ENCODE results near the gene LGALS4.
A peak's percentile ranks its signal among the peaks of the same experiment; 100 is the strongest.
"Not testable (repeated sequence)": the region's sequence is repeated elsewhere in the genome, so short reads cannot be mapped to it uniquely, and the experiment has no call there.

The LGALS4 gene

GRCh38 chr19:38833092-38833425 is 20.3 kb upstream of the LGALS4 start:
- no peaks in the 10 kb centered on the region for H4K20me1 ChIP-seq (ENCODE audit: control insufficient read depth, insufficient read depth, low read depth, low read length)
- H3F3A ChIP-seq (ENCODE audit: control insufficient read depth, insufficient read depth): peaks cover 43% of the 10 kb centered on the region
- H3K9me3 ChIP-seq (ENCODE audit: control insufficient read depth, insufficient read depth, low read length): no peaks in the 10 kb centered on the region
- no peak overlapping the region for H3K4me3 ChIP-seq (ENCODE audit: low read length)
- no peaks in the 10 kb centered on the region for H3K9me2 ChIP-seq (replicated peaks; ENCODE audit: control insufficient read depth, low read length)
- H3K79me2 ChIP-seq (ENCODE audit: control insufficient read depth, low read length): peaks cover 18% of the 10 kb centered on the region
- H3K36me3 ChIP-seq (ENCODE audit: control insufficient read depth, low read length): peaks cover 54% of the 10 kb centered on the region
- H3K27ac ChIP-seq (ENCODE audit: low read depth, low read length): no peak overlapping the region; the same call in 1 of the 2 replicates
- H3K4me1 ChIP-seq (ENCODE audit: control insufficient read depth, low read length): peaks cover 26% of the 10 kb centered on the region
- H3K27me3 ChIP-seq (ENCODE audit: control insufficient read depth, low read length): no peaks in the 10 kb centered on the region
- no peak overlapping the region for H3K4me2 ChIP-seq (ENCODE audit: low read length)
- TF ChIP-seq CTCF (IDR thresholded peaks at IDR 0.05; ENCODE audit: low read depth, low read length, poor library complexity, severe bottlenecking) (no peak), EZH2phosphoT487 (IDR thresholded peaks at IDR 0.05; ENCODE audit: borderline replicate concordance, low read length) (no peak)

GRCh38 chr19:38831142-38831605 is 18.4 kb upstream of the LGALS4 start:
- peaks cover 27% of the 10 kb centered on the region for H3F3A ChIP-seq (ENCODE audit: control insufficient read depth, insufficient read depth)
- no peaks in the 10 kb centered on the region for H4K20me1 ChIP-seq (ENCODE audit: control insufficient read depth, insufficient read depth, low read depth, low read length)
- peaks cover 26% of the 10 kb centered on the region for H3K4me1 ChIP-seq (ENCODE audit: control insufficient read depth, low read length)
- peak overlapping the region; percentile 95 for H3K4me3 ChIP-seq (ENCODE audit: low read length)
- peak overlapping the region; percentile 98 for H3K4me2 ChIP-seq (ENCODE audit: low read length)
- no peak for TF ChIP-seq EZH2phosphoT487 (IDR thresholded peaks at IDR 0.05; ENCODE audit: borderline replicate concordance, low read length)
- TF ChIP-seq CTCF (IDR thresholded peaks at IDR 0.05; ENCODE audit: low read depth, low read length, poor library complexity, severe bottlenecking): no peak
- no peaks in the 10 kb centered on the region for H3K27me3 ChIP-seq (ENCODE audit: control insufficient read depth, low read length)
- H3K9me2 ChIP-seq (replicated peaks; ENCODE audit: control insufficient read depth, low read length): no peaks in the 10 kb centered on the region
- H3K79me2 ChIP-seq (ENCODE audit: control insufficient read depth, low read length): peaks cover 18% of the 10 kb centered on the region
- peak overlapping the region; percentile 60 for H3K27ac ChIP-seq (ENCODE audit: low read depth, low read length)
- peaks cover 47% of the 10 kb centered on the region for H3K36me3 ChIP-seq (ENCODE audit: control insufficient read depth, low read length)
- no peaks in the 10 kb centered on the region for H3K9me3 ChIP-seq (ENCODE audit: control insufficient read depth, insufficient read depth, low read length)

GRCh38 chr19:38830039-38830733 is 17.4 kb upstream of the LGALS4 start:
- peak overlapping the region; percentile 95 for H3K4me3 ChIP-seq (ENCODE audit: low read length)
- peaks cover 26% of the 10 kb centered on the region for H3K4me1 ChIP-seq (ENCODE audit: control insufficient read depth, low read length)
- H3F3A ChIP-seq (ENCODE audit: control insufficient read depth, insufficient read depth): peaks cover 17% of the 10 kb centered on the region
- H3K9me3 ChIP-seq (ENCODE audit: control insufficient read depth, insufficient read depth, low read length): no peaks in the 10 kb centered on the region
- peaks cover 41% of the 10 kb centered on the region for H3K36me3 ChIP-seq (ENCODE audit: control insufficient read depth, low read length)
- no peaks in the 10 kb centered on the region for H4K20me1 ChIP-seq (ENCODE audit: control insufficient read depth, insufficient read depth, low read depth, low read length)
- TF ChIP-seq EZH2phosphoT487 (IDR thresholded peaks at IDR 0.05; ENCODE audit: borderline replicate concordance, low read length): no peak
- no peak for TF ChIP-seq CTCF (IDR thresholded peaks at IDR 0.05; ENCODE audit: low read depth, low read length, poor library complexity, severe bottlenecking)
- H3K27ac ChIP-seq (ENCODE audit: low read depth, low read length): no peak overlapping the region
- H3K27me3 ChIP-seq (ENCODE audit: control insufficient read depth, low read length): no peaks in the 10 kb centered on the region
- peak overlapping the region; percentile 98 for H3K4me2 ChIP-seq (ENCODE audit: low read length)
- no peaks in the 10 kb centered on the region for H3K9me2 ChIP-seq (replicated peaks; ENCODE audit: control insufficient read depth, low read length)
- H3K79me2 ChIP-seq (ENCODE audit: control insufficient read depth, low read length): peaks cover 18% of the 10 kb centered on the region

GRCh38 chr19:38829203-38829602 is 16.5 kb upstream of the LGALS4 start:
- not testable (repeated sequence) for H4K20me1 ChIP-seq (ENCODE audit: control insufficient read depth, insufficient read depth, low read depth, low read length); H3K9me2 ChIP-seq (replicated peaks; ENCODE audit: control insufficient read depth, low read length); H3K27me3 ChIP-seq (ENCODE audit: control insufficient read depth, low read length); H3K9me3 ChIP-seq (ENCODE audit: control insufficient read depth, insufficient read depth, low read length); H3F3A ChIP-seq (ENCODE audit: control insufficient read depth, insufficient read depth); H3K27ac ChIP-seq (ENCODE audit: low read depth, low read length); H3K4me2 ChIP-seq (ENCODE audit: low read length); H3K4me3 ChIP-seq (ENCODE audit: low read length)
- H3K36me3 ChIP-seq (ENCODE audit: control insufficient read depth, low read length): peaks cover 41% of the 10 kb centered on the region
- H3K4me1 ChIP-seq (ENCODE audit: control insufficient read depth, low read length): peaks cover 26% of the 10 kb centered on the region
- H3K79me2 ChIP-seq (ENCODE audit: control insufficient read depth, low read length): peaks cover 18% of the 10 kb centered on the region

Data from DOHH2 (cell line).